ENCODE results near the gene EPS15. TPM values are rescaled to one million over a fixed set of nuclear protein-coding genes. Genes with fewer than 3 reads are reported as not detected.
"Not testable (repeated sequence)": the region's sequence is repeated elsewhere in the genome, so short reads cannot be mapped to it uniquely, and the experiment has no call there.

EPS15 gene
- total RNA-seq, 2 experiments from 2014 or later = 75.7 to 77.1 TPM

- DNase-seq = no peak
Measured at GRCh38 chr1:51516649-51517158, 2.4 kb downstream of the EPS15 start.

GRCh38 chr1:51515982-51516648, 3.0 kb downstream of the EPS15 start:
- Mint-ChIP-seq H3K27me3 (no peaks in the 10 kb centered on the region), H3K9me3 (no peaks in the 10 kb centered on the region), H3K36me3 (peaks cover 1% of the 10 kb centered on the region), H3K4me1 (peaks cover 50% of the 10 kb centered on the region), H3K4me3 (no peak overlapping the region), H3K27ac (no peak overlapping the region)
- POLR2A ChIA-PET = interaction anchor here (0.7 kb wide), 1 partner anchor 1065 kb away, joined by 3 read pairs; no protein-coding TSS in a partner anchor
- DNase-seq (no peak), ATAC-seq (ENCODE audit: low read depth) (no peak)

More at GRCh38 chr1:51516649-51517158, 2.4 kb downstream of the EPS15 start:
- POLR2A ChIA-PET = no interaction called here
- peaks cover 51% of the 10 kb centered on the region for H3K4me1 Mint-ChIP-seq
- no peak for ATAC-seq (ENCODE audit: low read depth)
- peak overlapping the region; percentile 28 for H3K4me3 Mint-ChIP-seq
- H3K36me3 Mint-ChIP-seq = peaks cover 1% of the 10 kb centered on the region
- H3K27ac Mint-ChIP-seq = no peak overlapping the region
- H3K9me3 Mint-ChIP-seq = no peaks in the 10 kb centered on the region
- no peaks in the 10 kb centered on the region for H3K27me3 Mint-ChIP-seq

- no peak for DNase-seq
- Mint-ChIP-seq H3K27ac (no peak overlapping the region), H3K27me3 (no peaks in the 10 kb centered on the region), H3K36me3 (peaks cover 2% of the 10 kb centered on the region), H3K4me3 (no peak overlapping the region), H3K9me3 (no peaks in the 10 kb centered on the region), H3K4me1 (peaks cover 44% of the 10 kb centered on the region)
- no peak for ATAC-seq (ENCODE audit: low read depth)
- POLR2A ChIA-PET = interaction anchor here (0.7 kb wide), 1 partner anchor 1064 kb away, joined by 3 read pairs; no protein-coding TSS in a partner anchor
Measured at GRCh38 chr1:51515312-51515960, 3.6 kb downstream of the EPS15 start.

GRCh38 chr1:51514733-51515132, 4.3 kb downstream of the EPS15 start:
- peaks cover 42% of the 10 kb centered on the region for H3K4me1 Mint-ChIP-seq
- H3K36me3 Mint-ChIP-seq = peaks cover 6% of the 10 kb centered on the region
- H3K9me3 Mint-ChIP-seq = no peaks in the 10 kb centered on the region
- H3K4me3 Mint-ChIP-seq = no peak overlapping the region
- no peak for DNase-seq
- no peak overlapping the region for H3K27ac Mint-ChIP-seq
- POLR2A ChIA-PET = no interaction called here
- ATAC-seq (ENCODE audit: low read depth) = no peak
- H3K27me3 Mint-ChIP-seq = no peaks in the 10 kb centered on the region

GRCh38 chr1:51512606-51513005, 6.5 kb downstream of the EPS15 start:
- Mint-ChIP-seq H3K27me3 (no peaks in the 10 kb centered on the region), H3K36me3 (peaks cover 5% of the 10 kb centered on the region), H3K27ac (no peak overlapping the region), H3K4me3 (no peak overlapping the region), H3K9me3 (no peaks in the 10 kb centered on the region), H3K4me1 (peaks cover 37% of the 10 kb centered on the region)
- DNase-seq (no peak), ATAC-seq (ENCODE audit: low read depth) (no peak)
- POLR2A ChIA-PET = interaction anchor here (1.0 kb wide), 1 partner anchor 57 kb away, joined by 3 read pairs; no protein-coding TSS in a partner anchor

GRCh38 chr1:51512120-51512519, 6.9 kb downstream of the EPS15 start:
- H3K4me1 Mint-ChIP-seq = peaks cover 33% of the 10 kb centered on the region
- no peaks in the 10 kb centered on the region for H3K9me3 Mint-ChIP-seq
- DNase-seq (no peak), ATAC-seq (ENCODE audit: low read depth) (no peak)
- H3K36me3 Mint-ChIP-seq = peaks cover 5% of the 10 kb centered on the region
- POLR2A ChIA-PET = interaction anchor here (1.0 kb wide), 1 partner anchor 57 kb away, joined by 3 read pairs; no protein-coding TSS in a partner anchor
- H3K27ac Mint-ChIP-seq = no peak overlapping the region
- H3K4me3 Mint-ChIP-seq = no peak overlapping the region
- H3K27me3 Mint-ChIP-seq = no peaks in the 10 kb centered on the region

GRCh38 chr1:51509773-51510172, 9.3 kb downstream of the EPS15 start:
- H3K27me3 Mint-ChIP-seq = no peaks in the 10 kb centered on the region
- DNase-seq (no peak), ATAC-seq (ENCODE audit: low read depth) (no peak)
- no peak overlapping the region for H3K27ac Mint-ChIP-seq
- peaks cover 11% of the 10 kb centered on the region for H3K36me3 Mint-ChIP-seq
- H3K4me3 Mint-ChIP-seq = no peak overlapping the region
- peaks cover 22% of the 10 kb centered on the region for H3K4me1 Mint-ChIP-seq
- H3K9me3 Mint-ChIP-seq = no peaks in the 10 kb centered on the region
- POLR2A ChIA-PET = interaction anchor here (1.8 kb wide), 1 partner anchor 9 kb away, joined by 8 read pairs; the partner anchor contains the start of gene EPS15

GRCh38 chr1:51506537-51506936, 12.5 kb downstream of the EPS15 start:
- peaks cover 23% of the 10 kb centered on the region for H3K36me3 Mint-ChIP-seq
- H3K4me3 Mint-ChIP-seq = no peak overlapping the region
- no peaks in the 10 kb centered on the region for H3K27me3 Mint-ChIP-seq
- POLR2A ChIA-PET = interaction anchor here (0.7 kb wide), 1 partner anchor 15 kb away, joined by 4 read pairs; no protein-coding TSS in a partner anchor
- H3K4me1 Mint-ChIP-seq = peaks cover 9% of the 10 kb centered on the region
- ATAC-seq (ENCODE audit: low read depth) (no peak), DNase-seq (no peak)
- H3K9me3 Mint-ChIP-seq = no peaks in the 10 kb centered on the region
- H3K27ac Mint-ChIP-seq = no peak overlapping the region

GRCh38 chr1:51504806-51505525, 14.1 kb downstream of the EPS15 start:
- POLR2A ChIA-PET = no interaction called here
- Mint-ChIP-seq H3K27me3 (no peaks in the 10 kb centered on the region), H3K4me1 (peaks cover 4% of the 10 kb centered on the region), H3K4me3 (no peak overlapping the region), H3K36me3 (peaks cover 28% of the 10 kb centered on the region), H3K27ac (no peak overlapping the region), H3K9me3 (peaks cover 1% of the 10 kb centered on the region)
- DNase-seq (no peak), ATAC-seq (ENCODE audit: low read depth) (no peak)

GRCh38 chr1:51501218-51501630, 17.8 kb downstream of the EPS15 start:
- not testable (repeated sequence) for H3K4me1 Mint-ChIP-seq; H3K27ac Mint-ChIP-seq; H3K27me3 Mint-ChIP-seq; DNase-seq; H3K4me3 Mint-ChIP-seq; H3K9me3 Mint-ChIP-seq; ATAC-seq (ENCODE audit: low read depth)
- H3K36me3 Mint-ChIP-seq = peaks cover 43% of the 10 kb centered on the region
- POLR2A ChIA-PET = interaction anchor here (1.3 kb wide), 1 partner anchor 18 kb away, joined by 4 read pairs; the partner anchor contains the start of gene EPS15

GRCh38 chr1:51499694-51500093, 19.4 kb downstream of the EPS15 start:
- Mint-ChIP-seq H3K4me1 (peaks cover 1% of the 10 kb centered on the region), H3K36me3 (peaks cover 37% of the 10 kb centered on the region), H3K27me3 (no peaks in the 10 kb centered on the region), H3K4me3 (no peak overlapping the region), H3K27ac (no peak overlapping the region), H3K9me3 (peaks cover 3% of the 10 kb centered on the region)
- ATAC-seq (ENCODE audit: low read depth) (no peak), DNase-seq (no peak)
- POLR2A ChIA-PET = interaction anchor here (1.3 kb wide), 1 partner anchor 19 kb away, joined by 4 read pairs; the partner anchor contains the start of gene EPS15

- Mint-ChIP-seq H3K9me3 (peaks cover 3% of the 10 kb centered on the region), H3K4me1 (peaks cover 5% of the 10 kb centered on the region), H3K27me3 (no peaks in the 10 kb centered on the region), H3K27ac (no peak overlapping the region), H3K36me3 (peaks cover 40% of the 10 kb centered on the region), H3K4me3 (no peak overlapping the region)
- ATAC-seq (ENCODE audit: low read depth) = no peak
- POLR2A ChIA-PET = no interaction called here
- DNase-seq = no peak
Measured at GRCh38 chr1:51498924-51499323, 20.1 kb downstream of the EPS15 start.

- ATAC-seq (ENCODE audit: low read depth) (no peak), DNase-seq (no peak)
- Mint-ChIP-seq H3K9me3 (peaks cover 5% of the 10 kb centered on the region), H3K36me3 (peaks cover 30% of the 10 kb centered on the region), H3K27ac (no peak overlapping the region), H3K27me3 (no peaks in the 10 kb centered on the region), H3K4me1 (peaks cover 10% of the 10 kb centered on the region), H3K4me3 (no peak overlapping the region)
- POLR2A ChIA-PET = no interaction called here
Measured at GRCh38 chr1:51497340-51497739, 21.7 kb downstream of the EPS15 start.
